Measurements from ENCODE around the gene HTD2.
A peak's percentile ranks its signal among the peaks of the same experiment; 100 is the strongest.

HTD2 gene

DNA sequence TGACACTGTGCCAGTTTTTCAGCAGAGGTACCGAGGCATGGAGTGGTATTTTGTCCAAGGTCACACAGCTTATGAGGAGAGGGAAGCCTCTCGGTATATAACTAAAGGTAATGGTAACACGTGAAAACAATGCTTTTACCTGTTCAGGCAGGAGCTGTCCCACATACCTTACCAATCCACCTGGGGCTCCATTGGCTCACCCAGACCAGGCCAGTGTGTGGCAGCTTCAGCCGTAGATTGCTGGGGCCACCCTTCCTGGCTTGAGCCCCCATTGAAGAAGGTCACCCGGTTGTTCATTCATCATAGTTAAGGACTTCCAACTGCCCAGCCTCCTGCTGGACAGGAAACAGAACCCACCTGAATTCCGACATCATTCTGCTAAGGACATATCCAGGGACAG lies 9.5 kb upstream of the HTD2 start:
- H3K4me3 ChIP-seq (ENCODE audit: low read depth, low read length), result no peak overlapping the region
- TF ChIP-seq, protein P1, sequence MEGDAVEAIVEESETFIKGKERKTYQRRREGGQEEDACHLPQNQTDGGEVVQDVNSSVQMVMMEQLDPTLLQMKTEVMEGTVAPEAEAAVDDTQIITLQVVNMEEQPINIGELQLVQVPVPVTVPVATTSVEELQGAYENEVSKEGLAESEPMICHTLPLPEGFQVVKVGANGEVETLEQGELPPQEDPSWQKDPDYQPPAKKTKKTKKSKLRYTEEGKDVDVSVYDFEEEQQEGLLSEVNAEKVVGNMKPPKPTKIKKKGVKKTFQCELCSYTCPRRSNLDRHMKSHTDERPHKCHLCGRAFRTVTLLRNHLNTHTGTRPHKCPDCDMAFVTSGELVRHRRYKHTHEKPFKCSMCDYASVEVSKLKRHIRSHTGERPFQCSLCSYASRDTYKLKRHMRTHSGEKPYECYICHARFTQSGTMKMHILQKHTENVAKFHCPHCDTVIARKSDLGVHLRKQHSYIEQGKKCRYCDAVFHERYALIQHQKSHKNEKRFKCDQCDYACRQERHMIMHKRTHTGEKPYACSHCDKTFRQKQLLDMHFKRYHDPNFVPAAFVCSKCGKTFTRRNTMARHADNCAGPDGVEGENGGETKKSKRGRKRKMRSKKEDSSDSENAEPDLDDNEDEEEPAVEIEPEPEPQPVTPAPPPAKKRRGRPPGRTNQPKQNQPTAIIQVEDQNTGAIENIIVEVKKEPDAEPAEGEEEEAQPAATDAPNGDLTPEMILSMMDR (IDR thresholded peaks at IDR 0.05; ENCODE audit: low read depth, low read length), result no peak

DNA sequence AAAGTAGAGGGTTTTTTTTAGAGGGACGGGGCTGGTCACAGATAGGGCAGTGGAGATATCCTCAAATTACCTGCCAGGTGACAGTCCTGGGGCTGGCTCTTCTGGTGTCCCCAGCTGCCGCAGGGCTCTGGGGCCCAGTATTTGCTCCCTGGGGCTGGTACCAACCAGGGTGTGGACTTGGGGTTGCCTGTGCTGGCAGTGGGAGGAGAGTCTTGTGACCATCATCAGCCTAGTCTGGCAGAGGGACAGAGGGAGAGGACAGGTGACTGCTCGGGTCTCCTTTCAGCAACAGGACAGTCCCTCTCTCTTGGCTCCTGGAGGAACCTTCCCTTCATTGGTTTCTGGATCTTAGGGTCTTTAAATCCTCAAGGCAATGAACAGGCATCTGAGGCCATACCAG lies 8.1 kb upstream of the HTD2 start:
- H3K4me3 ChIP-seq (ENCODE audit: low read depth, low read length), result no peak overlapping the region
- TF ChIP-seq, protein P1 (IDR thresholded peaks at IDR 0.05; ENCODE audit: low read depth, low read length), result no peak

DNA sequence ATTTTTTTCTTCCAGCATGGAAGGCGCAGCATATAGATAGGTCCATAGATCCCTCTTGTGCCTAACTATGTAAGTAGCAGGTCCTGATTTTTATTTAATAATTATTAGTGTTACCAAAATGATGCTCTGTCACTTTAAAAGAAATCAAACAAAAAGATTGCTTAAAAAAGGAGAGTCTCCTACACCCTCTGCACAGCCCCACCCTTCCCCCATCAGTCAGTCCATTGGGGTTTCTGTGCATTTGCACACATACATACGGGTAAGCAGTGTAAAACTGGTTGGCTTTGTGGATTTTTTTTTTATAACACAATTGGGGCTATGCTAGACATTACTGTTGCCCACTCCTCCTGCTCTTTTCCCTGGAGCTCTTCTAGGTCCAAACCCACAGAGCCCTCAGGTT lies 7.2 kb upstream of the HTD2 start:
- no peak overlapping the region for H3K4me3 ChIP-seq (ENCODE audit: low read depth, low read length)
- TF ChIP-seq, protein P1 (IDR thresholded peaks at IDR 0.05; ENCODE audit: low read depth, low read length), result no peak

DNA sequence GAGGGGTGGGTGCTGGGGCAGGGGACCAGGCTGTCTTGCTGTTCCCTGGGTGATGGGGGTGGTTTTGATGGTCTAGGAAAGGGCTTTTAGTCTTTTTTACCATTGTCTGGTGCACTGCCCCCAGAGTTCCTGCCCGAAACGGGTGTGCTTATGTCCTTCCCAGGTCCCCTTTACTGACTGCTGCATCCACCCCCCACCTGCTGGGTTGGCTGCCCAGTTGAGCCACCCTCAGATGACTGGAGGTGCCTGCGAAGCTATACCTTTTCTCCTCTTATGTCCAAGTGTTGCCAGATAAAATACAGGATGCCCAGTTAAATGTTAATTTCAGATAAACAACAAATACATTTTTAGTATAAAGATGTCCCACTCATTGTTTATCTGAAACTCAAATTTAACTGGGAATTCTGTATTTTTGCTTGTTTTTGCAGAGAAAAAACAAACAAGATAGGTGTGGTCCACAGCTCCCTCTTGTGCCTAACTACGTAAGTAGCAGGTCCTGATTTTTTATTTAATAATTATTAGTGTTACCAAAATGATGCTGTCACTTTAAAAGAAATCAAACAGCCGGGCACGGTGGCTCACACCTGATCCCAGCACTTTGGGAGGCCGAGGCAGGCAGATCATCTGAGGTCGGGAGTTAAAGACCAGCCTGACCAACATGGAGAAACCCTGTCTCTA lies 6.3 kb upstream of the HTD2 start:
- TF ChIP-seq, protein P1 (IDR thresholded peaks at IDR 0.05; ENCODE audit: low read depth, low read length), result peak; percentile 24; the same call in 1 of the 2 replicates
- no peak overlapping the region for H3K4me3 ChIP-seq (ENCODE audit: low read depth, low read length)

DNA sequence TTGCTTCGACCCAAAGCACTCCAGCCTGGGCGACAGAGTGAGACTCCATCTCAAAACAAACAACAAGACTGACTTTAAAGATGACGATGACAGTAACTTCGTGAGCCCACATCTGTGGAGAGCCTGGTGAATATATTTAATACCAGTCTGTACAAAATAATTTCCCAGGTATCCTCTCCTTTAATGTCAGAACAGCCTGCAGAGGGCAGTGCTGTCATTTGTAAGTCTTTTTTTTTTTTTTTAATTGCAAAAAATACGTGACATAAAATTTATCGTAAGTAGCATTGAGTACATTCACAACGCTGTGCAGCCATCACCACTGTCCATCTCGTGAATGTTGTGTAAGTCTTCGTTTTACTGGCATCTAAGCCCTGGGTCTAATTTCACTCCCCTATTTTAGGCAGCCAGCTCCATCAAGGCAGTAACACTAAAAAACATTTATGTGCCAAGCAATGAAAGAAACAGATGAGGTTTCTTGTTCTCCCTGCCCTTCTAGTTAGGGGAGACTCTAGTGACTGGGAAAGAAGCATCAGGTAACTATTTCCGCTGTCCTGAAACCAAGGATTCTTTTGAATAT lies 1.4 kb downstream of the HTD2 start:
- peak overlapping the region; percentile 76 for H3K4me3 ChIP-seq (ENCODE audit: low read depth, low read length)

DNA sequence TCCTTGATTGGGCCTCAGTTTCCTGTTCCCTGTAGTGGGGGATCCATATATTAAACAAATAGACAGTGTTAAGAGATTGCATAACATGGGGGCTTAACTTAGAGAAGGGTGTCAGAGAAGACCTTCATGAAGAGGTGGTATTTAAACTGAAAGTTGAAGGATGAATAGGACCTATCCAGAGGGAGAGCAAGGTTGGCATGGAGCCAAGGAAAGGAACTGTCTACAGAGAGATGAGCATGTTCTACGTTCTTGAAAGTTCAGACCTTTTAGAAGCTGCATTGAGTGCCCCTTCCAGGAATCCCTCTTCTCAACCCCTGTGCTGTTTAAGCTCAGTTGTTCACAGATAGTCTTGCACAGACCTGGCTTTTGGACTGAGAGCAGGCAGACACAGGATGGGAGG lies 2.4 kb downstream of the HTD2 start:
- TF ChIP-seq, protein P1 (IDR thresholded peaks at IDR 0.05; ENCODE audit: low read depth, low read length), result no peak
- no peak overlapping the region for H3K4me3 ChIP-seq (ENCODE audit: low read depth, low read length)

More for the DNA sequence above, 1.4 kb downstream of the HTD2 start:
- TF ChIP-seq, protein P1 (IDR thresholded peaks at IDR 0.05; ENCODE audit: low read depth, low read length), result no peak; the same call in 1 of the 2 replicates

DNA sequence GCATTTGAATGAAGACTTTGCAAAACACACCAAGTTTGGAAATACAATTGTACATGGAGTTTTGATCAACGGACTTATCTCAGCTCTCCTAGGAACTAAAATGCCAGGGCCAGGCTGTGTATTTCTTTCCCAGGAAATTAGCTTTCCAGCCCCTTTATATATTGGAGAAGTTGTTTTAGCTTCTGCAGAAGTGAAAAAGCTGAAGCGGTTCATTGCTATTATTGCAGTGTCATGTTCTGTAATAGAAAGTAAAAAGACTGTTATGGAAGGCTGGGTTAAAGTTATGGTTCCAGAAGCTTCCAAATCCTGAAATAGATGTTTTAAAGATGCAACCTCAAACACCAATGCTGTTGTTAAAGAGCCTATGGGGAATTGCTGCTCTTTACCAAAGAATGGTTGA lies 11.5 kb downstream of the HTD2 start:
- H3K4me3 ChIP-seq (ENCODE audit: low read depth, low read length), result no peak overlapping the region
- TF ChIP-seq, protein P1 (IDR thresholded peaks at IDR 0.05; ENCODE audit: low read depth, low read length), result no peak
